DOHH2 (cell line): ENCODE results near the gene PPM1F.

Source experiments
- H3F3A ChIP-seq: fragments of 200-600 bp; sonication (generic), shearing (Covaris generic); 2 replicates; pipeline ENCODE4 v1.6.0; 2016; ENCODE audit warnings: antibody characterized with exemption, mild to moderate bottlenecking; ENCODE audit not compliant: control insufficient read depth, insufficient read depth
- H3K27ac ChIP-seq: fragments of 200-600 bp; sonication (generic); 2 replicates; pipeline ENCODE4 v1.5.1; 2014; ENCODE audit warnings: low read depth, mild to moderate bottlenecking, low read length, moderate library complexity
- H3K27me3 ChIP-seq: fragments of 200-600 bp; sonication (generic); 2 replicates; pipeline ENCODE4 v1.6.1; 2014; ENCODE audit warnings: mild to moderate bottlenecking, low read length, mixed read lengths; ENCODE audit not compliant: control insufficient read depth
- H3K36me3 ChIP-seq: fragments of 200-600 bp; sonication (generic); 2 replicates; pipeline ENCODE4 v1.6.1; 2014; ENCODE audit warnings: mild to moderate bottlenecking, low read length, moderate library complexity, mixed read lengths; ENCODE audit not compliant: control insufficient read depth
- H3K4me1 ChIP-seq: fragments of 200-600 bp; sonication (generic); 2 replicates; pipeline ENCODE4 v1.6.1; 2014; ENCODE audit warnings: mild to moderate bottlenecking, low read length, mixed read lengths; ENCODE audit not compliant: control insufficient read depth
- H3K4me2 ChIP-seq: fragments of 200-600 bp; sonication (generic); 2 replicates; pipeline ENCODE4 v1.6.0; 2014; ENCODE audit warnings: mild to moderate bottlenecking, low read length, moderate library complexity
- H3K4me3 ChIP-seq: fragments of 200-600 bp; sonication (generic); 2 replicates; pipeline ENCODE4 v1.5.1; 2014; ENCODE audit warnings: mild to moderate bottlenecking, low read length, mixed read lengths
- H3K79me2 ChIP-seq: fragments of 200-600 bp; sonication (generic); 2 replicates; pipeline ENCODE4 v1.6.1; 2014; ENCODE audit warnings: mild to moderate bottlenecking, low read length, mixed read lengths; ENCODE audit not compliant: control insufficient read depth
- H3K9me2 ChIP-seq: fragments of 200-600 bp; sonication (generic); replicated peaks from 2 replicates; pipeline ENCODE4 v1.6.1; 2014; ENCODE audit warnings: mild to moderate bottlenecking, low read length, mixed read lengths; ENCODE audit not compliant: control insufficient read depth
- H3K9me3 ChIP-seq: fragments of 200-600 bp; sonication (generic); 2 replicates; pipeline ENCODE4 v1.6.1; 2014; ENCODE audit warnings: antibody characterized with exemption, low read length, mixed read lengths; ENCODE audit not compliant: control insufficient read depth, insufficient read depth
- H4K20me1 ChIP-seq: fragments of 200-600 bp; sonication (generic); 2 replicates; pipeline ENCODE4 v1.6.0; 2014; ENCODE audit warnings: low read depth, mild to moderate bottlenecking, antibody characterized with exemption, low read length, moderate library complexity; ENCODE audit not compliant: control insufficient read depth, insufficient read depth
- CTCF ChIP-seq: fragments of 200-600 bp; sonication (generic); IDR thresholded peaks from one replicate; pipeline ENCODE4 v1.5.1; 2014; ENCODE audit warnings: antibody characterized with exemption, mild to moderate bottlenecking, low read depth, low read length; ENCODE audit not compliant: poor library complexity, severe bottlenecking
- EZH2phosphoT487 ChIP-seq: fragments of 200-600 bp; sonication (generic); IDR thresholded peaks from 2 replicates; pipeline ENCODE4 v1.6.1; 2017; ENCODE audit warnings: borderline replicate concordance, mild to moderate bottlenecking, antibody characterized with exemption, low read length, moderate library complexity, mixed read lengths

Gene PPM1F

GRCh38 chr22:21927174-21927823 is 25.3 kb downstream of the PPM1F start:
- no peak overlapping the region for H3K4me2 ChIP-seq
- no peak overlapping the region for H3K4me3 ChIP-seq
- no peak overlapping the region for H3K27ac ChIP-seq
- TF ChIP-seq EZH2phosphoT487, result no peak
- TF ChIP-seq CTCF, result no peak
- 0 out of 2 replicates have a peak, but pooled peaks cover 3% of the 10 kb centered on the region for H3K4me1 ChIP-seq
- no peaks in the 10 kb centered on the region for H3K27me3 ChIP-seq
- H3K79me2 ChIP-seq, result no peaks in the 10 kb centered on the region
- H3K9me2 ChIP-seq, result no peaks in the 10 kb centered on the region
- no peaks in the 10 kb centered on the region for H3K36me3 ChIP-seq
- H3F3A ChIP-seq, result no peaks in the 10 kb centered on the region
- H4K20me1 ChIP-seq, result no peaks in the 10 kb centered on the region
- H3K9me3 ChIP-seq, result no peaks in the 10 kb centered on the region

GRCh38 chr22:21926728-21927127 is 25.9 kb downstream of the PPM1F start:
- Histone ChIP-seq H3K9me3 (no peaks in the 10 kb centered on the region), H3K4me3 (no peak overlapping the region), H3K9me2 (no peaks in the 10 kb centered on the region), H3K4me1 (0 out of 2 replicates have a peak, but pooled peaks cover 3% of the 10 kb centered on the region), H3K79me2 (no peaks in the 10 kb centered on the region), H3K27ac (no peak overlapping the region), H3K36me3 (no peaks in the 10 kb centered on the region), H4K20me1 (no peaks in the 10 kb centered on the region), H3K27me3 (no peaks in the 10 kb centered on the region), H3K4me2 (no peak overlapping the region), H3F3A (no peaks in the 10 kb centered on the region)
- TF ChIP-seq EZH2phosphoT487, result no peak
- TF ChIP-seq CTCF, result no peak

GRCh38 chr22:21923163-21923561 is 29.5 kb downstream of the PPM1F start:
- Histone ChIP-seq H3K9me3 (no peaks in the 10 kb centered on the region), H3F3A (no peaks in the 10 kb centered on the region), H3K4me1 (0 out of 2 replicates have a peak, but pooled peaks cover 3% of the 10 kb centered on the region), H4K20me1 (no peaks in the 10 kb centered on the region), H3K9me2 (no peaks in the 10 kb centered on the region), H3K27me3 (no peaks in the 10 kb centered on the region), H3K79me2 (no peaks in the 10 kb centered on the region), H3K4me3 (no peak overlapping the region), H3K36me3 (no peaks in the 10 kb centered on the region), H3K27ac (no peak overlapping the region), H3K4me2 (no peak overlapping the region)
- TF ChIP-seq CTCF (no peak), EZH2phosphoT487 (no peak)
